ENCODE results near the gene CPM. TPM values are rescaled to one million over a fixed set of nuclear protein-coding genes. Genes with fewer than 3 reads are reported as not detected.

The CPM gene
- total RNA-seq, 4 donors from 2014 or later: 25.7 to 60.4 (median 43.2) TPM

DNA sequence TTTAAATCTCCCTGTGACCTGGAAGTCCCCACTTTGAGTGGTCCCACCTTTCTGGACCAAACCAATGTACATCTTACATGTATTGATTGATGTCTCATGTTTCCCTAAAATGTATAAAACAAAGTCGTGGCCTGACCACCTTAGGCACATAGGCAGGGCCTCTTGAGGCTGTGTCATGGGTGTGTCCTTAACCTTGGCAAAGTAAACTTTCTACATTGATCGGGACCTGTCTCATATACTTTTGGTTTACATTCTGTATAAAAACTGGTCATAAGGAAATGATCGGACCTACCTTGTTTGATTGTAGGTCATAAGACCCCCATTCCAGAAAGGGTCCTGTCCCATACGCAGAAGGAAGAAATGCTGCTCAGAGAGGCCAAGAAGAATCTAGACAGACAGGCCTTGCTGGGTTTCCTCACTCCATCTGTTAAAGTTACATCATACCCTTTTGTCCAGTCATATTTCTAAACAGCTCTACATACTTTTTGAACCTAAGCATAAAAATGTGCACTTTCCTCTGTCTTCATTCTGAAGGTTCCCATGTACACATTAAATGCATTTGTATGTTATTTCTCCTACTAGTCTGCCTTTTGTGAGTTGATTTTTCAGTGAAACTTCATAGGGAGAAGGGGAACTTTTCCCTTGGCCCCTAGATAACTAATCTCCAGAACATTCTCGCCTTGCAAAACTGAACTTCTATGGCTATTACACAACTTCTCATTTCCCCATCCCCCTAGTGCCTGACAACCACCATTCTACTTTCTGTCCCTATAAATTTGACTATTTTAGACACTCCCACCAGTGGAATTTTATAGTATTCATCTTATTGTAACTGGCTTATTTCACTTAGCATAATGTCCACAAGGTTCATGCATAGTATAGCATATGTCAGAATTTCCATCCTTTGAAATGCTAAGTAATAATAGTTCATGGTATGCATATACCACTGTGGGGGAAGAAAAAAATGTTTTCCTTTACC is 30.2 kb upstream of the CPM start:
- Histone ChIP-seq H3K4me3 (replicated peaks in 1 of 3) (no peak overlapping the region), H3K4me1 (no peaks in the 10 kb centered on the region), H3K27ac (no peak overlapping the region), H3K27me3 (no peaks in the 10 kb centered on the region), H3K9me3 (no peaks in the 10 kb centered on the region), H3K36me3 (no peaks in the 10 kb centered on the region)
- no peak for TF ChIP-seq POLR2A (IDR thresholded peaks at IDR 0.05)
- TF ChIP-seq, protein P1, sequence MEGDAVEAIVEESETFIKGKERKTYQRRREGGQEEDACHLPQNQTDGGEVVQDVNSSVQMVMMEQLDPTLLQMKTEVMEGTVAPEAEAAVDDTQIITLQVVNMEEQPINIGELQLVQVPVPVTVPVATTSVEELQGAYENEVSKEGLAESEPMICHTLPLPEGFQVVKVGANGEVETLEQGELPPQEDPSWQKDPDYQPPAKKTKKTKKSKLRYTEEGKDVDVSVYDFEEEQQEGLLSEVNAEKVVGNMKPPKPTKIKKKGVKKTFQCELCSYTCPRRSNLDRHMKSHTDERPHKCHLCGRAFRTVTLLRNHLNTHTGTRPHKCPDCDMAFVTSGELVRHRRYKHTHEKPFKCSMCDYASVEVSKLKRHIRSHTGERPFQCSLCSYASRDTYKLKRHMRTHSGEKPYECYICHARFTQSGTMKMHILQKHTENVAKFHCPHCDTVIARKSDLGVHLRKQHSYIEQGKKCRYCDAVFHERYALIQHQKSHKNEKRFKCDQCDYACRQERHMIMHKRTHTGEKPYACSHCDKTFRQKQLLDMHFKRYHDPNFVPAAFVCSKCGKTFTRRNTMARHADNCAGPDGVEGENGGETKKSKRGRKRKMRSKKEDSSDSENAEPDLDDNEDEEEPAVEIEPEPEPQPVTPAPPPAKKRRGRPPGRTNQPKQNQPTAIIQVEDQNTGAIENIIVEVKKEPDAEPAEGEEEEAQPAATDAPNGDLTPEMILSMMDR (IDR thresholded peaks at IDR 0.05): no peak
- WGBS, 2 donors: 84 to 87% methylated on average over 5 of the region's 5 CpGs
- DNase-seq: no peak
- intact Hi-C loops (cut with DNase I): no loop called here

DNA sequence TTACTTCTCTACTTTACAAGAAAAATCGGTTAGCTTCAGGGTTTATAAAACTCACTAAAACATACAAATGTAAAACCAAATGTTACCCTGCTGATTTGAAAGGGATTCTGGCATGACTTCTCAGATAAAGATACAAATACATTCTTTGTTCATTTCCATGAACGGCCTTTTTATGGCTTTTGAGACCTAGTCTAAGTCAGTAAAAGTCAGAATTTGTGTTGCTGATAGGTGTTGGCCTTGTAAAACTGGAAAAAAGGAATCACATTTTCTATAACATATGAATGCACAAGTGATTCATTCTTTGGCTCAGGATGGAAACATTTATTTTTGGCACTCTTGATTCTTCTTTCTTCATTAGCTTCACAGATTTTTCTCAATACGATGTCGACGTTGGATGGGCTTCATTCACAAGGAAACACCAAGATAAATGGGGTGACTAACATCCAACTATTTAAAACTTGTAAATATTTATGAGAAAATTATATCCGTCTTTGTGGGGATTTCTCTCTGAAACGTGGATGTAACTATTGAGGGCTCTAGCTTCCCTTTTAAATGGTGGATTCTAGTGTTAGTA is 27.0 kb upstream of the CPM start:
- H3K36me3 ChIP-seq: no peaks in the 10 kb centered on the region
- 70 to 75% methylated on average over 7 of the region's 7 CpGs for WGBS, 2 donors
- no peak overlapping the region for H3K4me3 ChIP-seq (replicated peaks in 1 of 3)
- no peak overlapping the region for H3K27ac ChIP-seq
- no peaks in the 10 kb centered on the region for H3K27me3 ChIP-seq
- no peak for DNase-seq
- intact Hi-C loops (cut with DNase I): no loop called here
- TF ChIP-seq, protein P1 (IDR thresholded peaks at IDR 0.05): no peak
- TF ChIP-seq POLR2A (IDR thresholded peaks at IDR 0.05): no peak
- H3K9me3 ChIP-seq: no peaks in the 10 kb centered on the region
- peaks cover 0 to 2% of the 10 kb centered on the region in 2 donors for H3K4me1 ChIP-seq

DNA sequence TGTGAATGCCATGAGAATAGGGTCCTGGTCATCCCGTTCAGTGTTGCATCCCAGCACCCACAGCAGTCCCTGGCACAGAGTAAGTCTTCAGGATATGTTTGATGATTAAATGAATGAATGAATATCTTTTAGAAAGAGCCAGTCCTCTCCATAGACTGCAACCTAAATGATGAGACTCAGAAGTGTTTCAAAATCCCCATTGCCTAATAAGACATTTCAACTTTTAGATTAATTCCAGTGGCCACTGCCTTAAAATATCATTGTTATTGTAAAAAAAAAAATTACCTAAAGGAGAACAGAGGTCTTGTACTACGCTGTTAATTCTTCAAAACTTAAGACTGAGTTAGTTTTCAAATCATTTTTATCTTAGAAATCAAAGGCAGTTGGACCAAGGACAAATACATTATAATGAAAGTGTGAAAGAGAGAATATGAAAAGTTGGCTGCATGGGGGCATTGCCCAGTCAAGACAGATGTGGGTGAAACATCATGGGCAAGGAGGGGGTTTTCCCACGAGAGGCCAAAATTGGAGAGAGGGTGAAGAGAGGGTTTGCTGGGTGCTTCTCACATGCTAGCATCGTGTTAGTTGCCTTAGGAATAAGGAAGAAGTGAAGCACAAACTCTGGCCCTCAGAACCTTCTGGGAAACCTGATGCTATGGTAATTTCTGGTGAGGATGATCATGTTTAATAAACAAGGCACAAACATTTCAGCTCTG is 26.3 kb upstream of the CPM start:
- Histone ChIP-seq H3K4me1 (peaks cover 0 to 9% of the 10 kb centered on the region in 2 donors), H3K27me3 (no peaks in the 10 kb centered on the region), H3K9me3 (no peaks in the 10 kb centered on the region), H3K27ac (no peak overlapping the region), H3K36me3 (no peaks in the 10 kb centered on the region), H3K4me3 (replicated peaks in 1 of 3) (no peak overlapping the region)
- TF ChIP-seq POLR2A (IDR thresholded peaks at IDR 0.05): no peak
- TF ChIP-seq, protein P1 (IDR thresholded peaks at IDR 0.05): no peak
- intact Hi-C loops (cut with DNase I): no loop called here
- DNase-seq: no peak
- 74 to 90% methylated on average over 4 of the region's 4 CpGs for WGBS, 2 donors

DNA sequence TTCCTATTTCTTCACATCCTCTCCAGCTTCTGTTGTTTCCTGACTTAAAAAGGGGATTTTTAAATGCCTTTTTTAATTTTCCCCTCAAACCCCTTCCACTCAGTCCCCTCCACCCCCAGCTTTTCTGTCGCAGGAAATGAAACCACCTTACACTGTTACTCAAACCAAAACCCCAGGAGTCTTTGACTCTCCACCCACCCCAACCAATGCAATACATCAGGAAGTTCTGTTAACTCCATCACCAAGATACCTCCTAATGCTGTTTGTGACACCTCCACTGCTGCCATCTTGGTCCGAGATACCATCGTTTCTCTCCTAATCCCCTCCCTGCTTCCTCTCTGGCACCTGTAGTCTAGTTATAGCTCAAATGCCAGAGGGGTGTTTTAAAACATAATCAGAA is 25.4 kb upstream of the CPM start:
- intact Hi-C loops (cut with DNase I): no loop called here
- 80 to 89% methylated on average over 3 of the region's 3 CpGs for WGBS, 2 donors
- DNase-seq: no peak

More for the DNA sequence above, 25.4 kb upstream of the CPM start:
- Histone ChIP-seq H3K27ac (no peak overlapping the region), H3K9me3 (no peaks in the 10 kb centered on the region), H3K36me3 (no peaks in the 10 kb centered on the region), H3K4me1 (peaks cover 0 to 12% of the 10 kb centered on the region in 2 donors), H3K4me3 (replicated peaks in 1 of 3) (no peak overlapping the region), H3K27me3 (no peaks in the 10 kb centered on the region)
- no peak for TF ChIP-seq POLR2A (IDR thresholded peaks at IDR 0.05)
- TF ChIP-seq, protein P1 (IDR thresholded peaks at IDR 0.05): no peak
